Vagina (tissue), 2 donors: ENCODE data around the gene ARHGAP5. TPM values are rescaled to one million over a fixed set of nuclear protein-coding genes. Genes with fewer than 3 reads are reported as not detected.

Experiments
- DNase-seq, 2 donors: peaks; one replicate each; pipeline ENCODE4 v3.0.0-alpha.2; 2017; ENCODE audit errors: extremely low spot score in 2 of 2
- H3K27ac ChIP-seq: fragments of 200-600 bp; sonication (generic); one replicate; pipeline ENCODE4 v1.5.1; 2019
- H3K27me3 ChIP-seq: fragments of 200-600 bp; sonication (generic); one replicate; pipeline ENCODE4 v1.5.1; 2019
- H3K36me3 ChIP-seq, 2 donors: fragments of 200-600 bp; sonication (generic); one replicate each; pipeline ENCODE4 v1.5.1; 2017 to 2019
- H3K4me1 ChIP-seq: fragments of 200-600 bp; sonication (generic); one replicate; pipeline ENCODE4 v1.5.1; 2019
- H3K4me3 ChIP-seq, 2 donors: fragments of 200-600 bp; sonication (generic); 1 replicate in 1 of 2; 2 replicates in 1 of 2; pipeline ENCODE4 v1.5.1; 2016 to 2019
- H3K9me3 ChIP-seq: fragments of 200-600 bp; sonication (generic); one replicate; pipeline ENCODE4 v1.5.1; 2019
- CTCF ChIP-seq, 3 experiments: fragments of 450-650 bp in 2 of 3; fragments of 200-600 bp in 1 of 3; sonication (generic) in 1 of 3; IDR thresholded peaks; one replicate each; pipeline ENCODE4 v1.5.1; 2017 to 2019; ENCODE audit warnings: antibody characterized with exemption in 3 of 3, mild to moderate bottlenecking in 2 of 3, moderate library complexity in 2 of 3
- POLR2A ChIP-seq, 2 donors: fragments of 450-650 bp; IDR thresholded peaks; one replicate each; pipeline ENCODE4 v1.6.1; 2017; ENCODE audit warnings: antibody characterized with exemption in 2 of 2, mild to moderate bottlenecking in 2 of 2, moderate library complexity in 2 of 2
- POLR2AphosphoS5 ChIP-seq, 2 donors: sonication (generic); formaldehyde crosslinking; IDR thresholded peaks; one replicate each; pipeline ENCODE4 v1.9.0; 2017; ENCODE audit warnings: antibody characterized with exemption in 2 of 2, mild to moderate bottlenecking in 2 of 2, low read depth in 1 of 2; ENCODE audit not compliant: insufficient read depth in 1 of 2
- intact Hi-C: fragments of 100-400 bp; cut with DNase I; formaldehyde crosslinking; loops from one replicate; pipeline ENCODE4 v1.15.1; 2023
- total RNA-seq: library from RNA; depleted of rRNA; stranded (reverse); fragments of >200 nt; gene quantifications from one replicate; pipeline ENCODE4 v1.2.3, GENCODE V29; 2016

The ARHGAP5 gene
- total RNA-seq, 1 donor from 2014 or later: 90.6 TPM

DNA sequence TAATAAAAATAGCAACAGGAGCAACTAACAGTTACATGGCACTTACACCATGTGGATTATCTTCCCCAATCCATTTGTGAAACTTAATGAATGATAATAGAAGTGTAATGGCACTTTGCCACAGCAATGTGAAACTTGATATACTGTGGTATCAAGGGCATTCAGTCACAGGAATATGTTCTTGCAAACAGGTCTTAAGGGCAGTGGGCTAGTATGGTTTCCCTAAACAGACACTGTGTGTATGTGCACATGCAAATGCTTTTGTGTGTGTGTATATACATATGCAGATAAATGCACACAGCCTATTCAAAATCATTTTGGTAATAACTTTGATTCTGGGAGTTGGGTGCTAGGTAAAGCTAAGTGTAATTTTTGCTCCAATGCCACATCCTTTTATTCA lies 26.2 kb upstream of the ARHGAP5 start:
- Histone ChIP-seq H3K36me3 (no peaks in the 10 kb centered on the region), H3K27me3 (no peaks in the 10 kb centered on the region), H3K4me3 (no peak overlapping the region), H3K9me3 (no peaks in the 10 kb centered on the region), H3K27ac (no peak overlapping the region), H3K4me1 (no peaks in the 10 kb centered on the region)
- intact Hi-C loops: no loop called here
- TF ChIP-seq POLR2AphosphoS5 (IDR thresholded peaks at IDR 0.05; ENCODE audit: insufficient read depth in 1 of 2, low read depth in 1 of 2) (no peak), CTCF (IDR thresholded peaks at IDR 0.05) (no peak), POLR2A (IDR thresholded peaks at IDR 0.05) (no peak)
- no peak for DNase-seq

GRCh38 chr14:32054536-32054935 lies 22.6 kb upstream of the ARHGAP5 start:
- H3K36me3 ChIP-seq: no peaks in the 10 kb centered on the region
- no peak overlapping the region for H3K4me3 ChIP-seq
- no peak for DNase-seq
- no peaks in the 10 kb centered on the region for H3K4me1 ChIP-seq
- H3K27ac ChIP-seq: no peak overlapping the region
- TF ChIP-seq POLR2AphosphoS5 (IDR thresholded peaks at IDR 0.05; ENCODE audit: insufficient read depth in 1 of 2, low read depth in 1 of 2) (no peak), POLR2A (IDR thresholded peaks at IDR 0.05) (no peak), CTCF (IDR thresholded peaks at IDR 0.05) (no peak)
- no peaks in the 10 kb centered on the region for H3K9me3 ChIP-seq
- no peaks in the 10 kb centered on the region for H3K27me3 ChIP-seq
- intact Hi-C loops: no loop called here

DNA sequence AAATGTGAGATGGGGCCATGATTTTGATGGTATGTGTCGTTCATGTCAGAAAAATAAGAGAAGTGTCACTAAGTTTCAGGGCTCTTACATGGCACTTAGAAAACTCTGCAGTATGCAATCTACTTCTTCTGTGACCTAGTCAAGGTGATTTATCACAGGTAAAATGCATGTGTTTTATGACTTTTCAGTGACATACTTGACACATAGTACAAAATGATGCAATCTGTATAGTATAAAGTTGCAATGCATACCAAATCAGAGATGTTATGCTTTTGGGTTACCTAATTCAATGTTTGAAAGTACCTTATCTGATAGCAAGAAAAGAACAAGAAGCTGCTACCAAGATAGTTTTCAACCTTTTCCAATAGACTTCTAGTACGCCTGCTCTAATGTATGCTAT lies 21.9 kb upstream of the ARHGAP5 start:
- no peak overlapping the region for H3K4me3 ChIP-seq
- H3K4me1 ChIP-seq: no peaks in the 10 kb centered on the region
- no peak for DNase-seq
- intact Hi-C loops: no loop called here
- TF ChIP-seq POLR2A (IDR thresholded peaks at IDR 0.05) (no peak), POLR2AphosphoS5 (IDR thresholded peaks at IDR 0.05; ENCODE audit: insufficient read depth in 1 of 2, low read depth in 1 of 2) (no peak), CTCF (IDR thresholded peaks at IDR 0.05) (no peak)
- H3K36me3 ChIP-seq: no peaks in the 10 kb centered on the region
- H3K9me3 ChIP-seq: no peaks in the 10 kb centered on the region
- no peaks in the 10 kb centered on the region for H3K27me3 ChIP-seq
- no peak overlapping the region for H3K27ac ChIP-seq

DNA sequence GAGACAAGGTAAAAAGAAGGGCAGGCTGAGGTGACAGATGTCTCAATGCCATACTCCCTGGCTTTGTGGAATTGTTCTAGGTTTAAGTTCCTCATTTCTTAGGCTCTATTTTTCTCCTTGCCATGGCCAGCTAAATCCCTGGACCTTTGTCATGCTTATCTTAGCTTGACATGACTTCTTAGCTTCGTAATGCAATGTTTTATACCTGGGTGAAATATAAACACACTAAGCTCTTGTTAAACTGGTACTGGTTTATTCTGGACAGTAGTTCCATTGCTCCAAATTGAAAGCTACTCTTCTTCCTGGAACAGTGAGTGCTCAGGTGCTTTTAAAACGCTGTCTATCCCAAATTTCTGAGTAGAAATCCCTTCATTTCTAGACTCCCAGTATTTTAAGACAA lies 17.4 kb upstream of the ARHGAP5 start:
- no peaks in the 10 kb centered on the region for H3K36me3 ChIP-seq
- no peak overlapping the region for H3K27ac ChIP-seq
- H3K9me3 ChIP-seq: no peaks in the 10 kb centered on the region
- no peaks in the 10 kb centered on the region for H3K27me3 ChIP-seq
- no peak overlapping the region for H3K4me3 ChIP-seq
- no peak for DNase-seq
- TF ChIP-seq CTCF (IDR thresholded peaks at IDR 0.05): no peak
- no peaks in the 10 kb centered on the region for H3K4me1 ChIP-seq
- intact Hi-C loops: no loop called here

DNA sequence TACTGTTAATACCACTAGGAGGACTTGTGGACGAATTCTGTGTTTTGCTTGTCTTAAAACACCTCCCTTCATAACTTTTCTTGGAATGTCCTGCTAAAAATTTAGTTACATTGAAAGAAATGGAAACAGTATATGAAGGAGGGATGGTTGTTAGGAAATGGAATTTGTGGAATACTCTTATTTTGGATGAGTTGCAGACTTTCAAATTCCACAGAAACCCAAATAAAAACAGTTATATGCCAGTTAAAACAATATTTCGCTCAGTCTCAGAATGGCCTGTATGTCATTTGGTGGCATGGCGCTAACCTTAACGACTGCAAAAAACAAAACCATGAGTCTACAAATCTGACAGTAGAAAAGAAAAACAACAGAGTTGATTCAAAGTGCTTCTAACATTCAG lies 12.2 kb upstream of the ARHGAP5 start:
- no peak overlapping the region for H3K4me3 ChIP-seq

More for the DNA sequence above, 12.2 kb upstream of the ARHGAP5 start:
- Histone ChIP-seq H3K27me3 (no peaks in the 10 kb centered on the region), H3K4me1 (no peaks in the 10 kb centered on the region), H3K9me3 (no peaks in the 10 kb centered on the region), H3K36me3 (no peaks in the 10 kb centered on the region), H3K27ac (no peak overlapping the region)
- intact Hi-C loops: no loop called here
- no peak for DNase-seq
- TF ChIP-seq CTCF (IDR thresholded peaks at IDR 0.05) (no peak), POLR2A (IDR thresholded peaks at IDR 0.05) (no peak), POLR2AphosphoS5 (IDR thresholded peaks at IDR 0.05; ENCODE audit: insufficient read depth in 1 of 2, low read depth in 1 of 2) (no peak)
